IMR-90 (cell line): ENCODE measurements around the gene SF3A2. TPM values are rescaled to one million over a fixed set of nuclear protein-coding genes. Genes with fewer than 3 reads are reported as not detected.

ENCODE experiments used
- ATAC-seq: fragments of 200-7000 bp; cut with Tn5 transposase; 2 replicates; pipeline ENCODE4 v1.9.1; 2020; ENCODE audit warnings: low read depth, mild to moderate bottlenecking, moderate library complexity
- BruUV-seq: library from RNA; stranded (reverse); fragments of 400-500 nt; replicated peaks from 2 replicates; lab custom pipeline; 2021; lab: Mats Ljungman, UMichigan
- CTCF ChIA-PET: fragments of 300-600 bp; formaldehyde crosslinking; extraction: SDS; loops from one replicate; lab custom pipeline; 2021; ENCODE audit warnings: antibody characterized with exemption; lab: Yijun Ruan, JAX
- POLR2A ChIA-PET: fragments of 300-600 bp; sonication (Branson Sonifier 250); formaldehyde crosslinking; loops from one replicate; lab custom pipeline; 2022; ENCODE audit warnings: antibody characterized with exemption; ENCODE audit not compliant: unreplicated experiment; lab: Charles Lee
- DNase-seq: peaks from one replicate; pipeline ENCODE4 v3.0.0; 2013
- H2AFZ ChIP-seq: replicated peaks from 2 replicates; pipeline ENCODE3; 2013; ENCODE audit warnings: low read length, mild to moderate bottlenecking; ENCODE audit not compliant: poor library complexity
- H2AK5ac ChIP-seq: 2 replicates; pipeline ENCODE4 v1.6.1; 2013; ENCODE audit warnings: low read depth, low read length, inconsistent platforms
- H2AK9ac ChIP-seq: replicated peaks from 2 replicates; pipeline ENCODE3; 2013; ENCODE audit warnings: mild to moderate bottlenecking, low read depth, low read length, moderate library complexity; ENCODE audit not compliant: poor library complexity
- H2BK120ac ChIP-seq: 2 replicates; pipeline ENCODE4 v1.6.1; 2013; ENCODE audit warnings: low read depth, low read length, inconsistent platforms
- H2BK15ac ChIP-seq: 3 replicates; pipeline ENCODE4 v1.6.1; 2013; ENCODE audit warnings: low read depth, low read length, inconsistent platforms
- H2BK20ac ChIP-seq: 2 replicates; pipeline ENCODE4 v1.6.1; 2013; ENCODE audit warnings: low read depth, mild to moderate bottlenecking, inconsistent platforms, low read length, moderate library complexity
- H2BK5ac ChIP-seq: 2 replicates; pipeline ENCODE4 v1.6.1; 2013; ENCODE audit warnings: mild to moderate bottlenecking, low read depth, low read length, inconsistent platforms; ENCODE audit not compliant: poor library complexity, severe bottlenecking
- H3K14ac ChIP-seq: replicated peaks from 2 replicates; pipeline ENCODE4 v1.6.1; 2013; ENCODE audit warnings: low read depth, low read length, inconsistent platforms
- H3K18ac ChIP-seq: 2 replicates; pipeline ENCODE4 v1.6.1; 2013; ENCODE audit warnings: low read depth, low read length, control low read depth
- H3K23ac ChIP-seq: 2 replicates; pipeline ENCODE4 v1.6.1; 2013; ENCODE audit warnings: low read depth, low read length, inconsistent platforms
- H3K27ac ChIP-seq: 2 replicates; pipeline ENCODE4 v1.5.1; 2013; ENCODE audit warnings: mild to moderate bottlenecking, control low read depth, low read length; ENCODE audit not compliant: insufficient read depth
- H3K27me3 ChIP-seq: 2 replicates; pipeline ENCODE4 v1.6.1; 2013; ENCODE audit warnings: low read length; ENCODE audit not compliant: control insufficient read depth, insufficient read depth
- H3K36me3 ChIP-seq: 2 replicates; pipeline ENCODE4 v1.6.1; 2013; ENCODE audit warnings: low read length, mixed read lengths; ENCODE audit not compliant: control insufficient read depth, insufficient read depth
- H3K4ac ChIP-seq: 2 replicates; pipeline ENCODE4 v1.6.1; 2013; ENCODE audit warnings: low read depth, low read length, inconsistent platforms
- H3K4me1 ChIP-seq: 2 replicates; pipeline ENCODE4 v1.6.1; 2013; ENCODE audit warnings: low read length, mixed read lengths; ENCODE audit not compliant: control insufficient read depth, insufficient read depth
- H3K4me2 ChIP-seq: 2 replicates; pipeline ENCODE4 v1.6.1; 2013; ENCODE audit warnings: low read depth, mild to moderate bottlenecking, control low read depth, low read length, moderate library complexity
- H3K4me3 ChIP-seq: 2 replicates; pipeline ENCODE4 v1.5.1; 2013; ENCODE audit warnings: low read depth, mild to moderate bottlenecking, control low read depth, low read length, moderate library complexity; ENCODE audit not compliant: insufficient read depth
- H3K56ac ChIP-seq: 2 replicates; pipeline ENCODE4 v1.6.1; 2013; ENCODE audit warnings: low read length, inconsistent platforms; ENCODE audit not compliant: insufficient read depth; ENCODE audit errors: extremely low read depth
- H3K79me1 ChIP-seq, 2 experiments: 2 replicates each; pipeline ENCODE4 v1.6.1; 2013; ENCODE audit warnings: low read length in 2 of 2, inconsistent platforms in 1 of 2, low read depth in 1 of 2
- H3K9ac ChIP-seq: 2 replicates; pipeline ENCODE4 v1.6.1; 2013; ENCODE audit warnings: low read depth, low read length, control low read depth
- H3K9me1 ChIP-seq: 2 replicates; pipeline ENCODE4 v1.6.1; 2013; ENCODE audit warnings: low read length, inconsistent platforms; ENCODE audit not compliant: insufficient read depth
- H3K9me3 ChIP-seq: 2 replicates; pipeline ENCODE4 v1.6.1; 2013; ENCODE audit warnings: low read length; ENCODE audit not compliant: control insufficient read depth, insufficient read depth
- H4K20me1 ChIP-seq: 2 replicates; pipeline ENCODE4 v1.6.1; 2013; ENCODE audit warnings: low read length, inconsistent platforms; ENCODE audit not compliant: insufficient read depth
- H4K5ac ChIP-seq: 2 replicates; pipeline ENCODE4 v1.6.1; 2013; ENCODE audit warnings: mild to moderate bottlenecking, low read depth, low read length, control low read depth
- H4K8ac ChIP-seq, 2 experiments: 2 replicates each; pipeline ENCODE4 v1.6.1; 2013; ENCODE audit warnings: low read depth in 2 of 2, low read length in 2 of 2, control low read depth in 1 of 2, inconsistent platforms in 1 of 2
- H4K91ac ChIP-seq: 2 replicates; pipeline ENCODE4 v1.6.1; 2013; ENCODE audit warnings: low read depth, low read length, inconsistent platforms; ENCODE audit not compliant: insufficient read depth
- ELK1 ChIP-seq: fragments of 150-350 bp; IDR thresholded peaks from 2 replicates; pipeline ENCODE4 v1.6.1; 2016; ENCODE audit warnings: low read depth, mild to moderate bottlenecking, low read length, moderate library complexity, borderline replicate concordance
- FOS ChIP-seq: fragments of 150-350 bp; IDR thresholded peaks from 2 replicates; pipeline ENCODE4 v1.6.1; 2016; ENCODE audit warnings: low read depth, low read length
- MAFK ChIP-seq: IDR thresholded peaks from 2 replicates; pipeline ENCODE4 v1.6.1; 2012; ENCODE audit warnings: low read depth, low read length, improper control_type of control experiment
- MXI1 ChIP-seq: IDR thresholded peaks from 2 replicates; pipeline ENCODE4 v1.6.1; 2012; ENCODE audit warnings: low read depth, mild to moderate bottlenecking, low read length, moderate library complexity, borderline replicate concordance
- POLR2A ChIP-seq: IDR thresholded peaks from 2 replicates; pipeline ENCODE4 v1.6.1; 2012; ENCODE audit warnings: mild to moderate bottlenecking, low read depth, low read length
- WGBS, 2 experiments: methylation state at CpG; one replicate each; pipeline versions ENCODE4 v1.1.5 to v1.1.7; 2013; ENCODE audit warnings: missing lambda C conversion rate in 2 of 2; ENCODE audit not compliant: insufficient read length in 1 of 2; ENCODE audit errors: extremely low coverage in 2 of 2; 5-methylcytosine and 5-hydroxymethylcytosine counted together
- dilution Hi-C: fragments of 300-500 bp; cut with HindIII; formaldehyde crosslinking; loops from one replicate; pipeline ENCODE4 v1.14.3; 2018; ENCODE audit warnings: low sequenced_read_pairs; ENCODE audit not compliant: unreplicated experiment
- in situ Hi-C: fragments of 300-500 bp; cut with MboI; formaldehyde crosslinking; loops from 3 replicates; pipeline ENCODE4 v1.14.3; 2019; ENCODE audit warnings: low sequenced_read_pairs, inconsistent platforms, mixed read lengths
- intact Hi-C: fragments of 100-400 bp; cut with micrococcal nuclease; formaldehyde crosslinking; loops from 2 replicates; pipeline ENCODE4 v1.10.0; 2022
- polyA plus RNA-seq, 3 experiments: library from polyadenylated mRNA; depleted of rRNA; stranded (reverse); fragments of >200 nt; gene quantifications; 2 replicates each; pipeline ENCODE4 v1.2.3, GENCODE V29; 2012; ENCODE audit warnings: low replicate concordance in 1 of 3
- total RNA-seq: library from RNA; depleted of rRNA; stranded (reverse); fragments of >200 nt; gene quantifications from 2 replicates; pipeline ENCODE4 v1.2.3, GENCODE V29; 2012

SF3A2 gene
- total and polyA plus RNA-seq, 2 of the 4 experiments (the other 2 are of a cell fraction), result 4.8 to 34.5 TPM

- TF ChIP-seq ELK1, result no peak
These were observed 1.1 kb upstream of the SF3A2 start (continued) for GRCh38 chr19:2235381-2236063.

- H2BK15ac ChIP-seq, result no peak overlapping the region
- no peaks in the 10 kb centered on the region for H3K27me3 ChIP-seq
- peak overlapping the region in 1 of 2 experiments; percentile 62; a peak in 2 of 4 replicates for H4K8ac ChIP-seq
- H3K4ac ChIP-seq, result peak overlapping the region; percentile 59; the same call in 1 of the 2 replicates
- H3K27ac ChIP-seq, result peak overlapping the region; percentile 73
- peaks cover 13% of the 10 kb centered on the region for H3K9me1 ChIP-seq
- no TSS peak for BruUV-seq
- no peak overlapping the region for H4K5ac ChIP-seq
- no peak overlapping the region for H2AK5ac ChIP-seq
- no peak overlapping the region; the same call in 1 of the 2 replicates for H4K91ac ChIP-seq
- ChIA-PET POLR2A (no interaction called here), CTCF (interaction anchor here (0.6 to 1.0 kb wide), 4 partner anchors 55 to 84 kb away, joined by 3 to 4 read pairs (median 4); partner anchors contain the start of gene AP3D1)
- 0 out of 2 replicates have a peak overlapping the region, but pooled peaks have one; percentile 50 for H3K23ac ChIP-seq
- peak overlapping the region; percentile 90 for H2AK9ac ChIP-seq
- H3K36me3 ChIP-seq, result peaks cover 26% of the 10 kb centered on the region
- peak overlapping the region; percentile 99 for H2AFZ ChIP-seq
- no peak overlapping the region for H2BK20ac ChIP-seq
- H3K56ac ChIP-seq, result no peak overlapping the region
- H4K20me1 ChIP-seq, result peaks cover 47% of the 10 kb centered on the region
- DNase-seq (no peak), ATAC-seq (no peak)
- H3K4me1 ChIP-seq, result peaks cover 20% of the 10 kb centered on the region
- H3K14ac ChIP-seq, result peak overlapping the region; percentile 30; the same call in 1 of the 2 replicates
- peak overlapping the region; percentile 29 for H2BK5ac ChIP-seq
- dilution Hi-C loops, result no loop called here
- 1% methylated on average over 18 of the region's 28 CpGs; no CpG with 5 or more reads in 1 of the 2 experiments for WGBS, 2 experiments
- H3K9ac ChIP-seq, result peak overlapping the region; percentile 75
- peaks cover 0 to 67% of the 10 kb centered on the region in 2 experiments; a peak in 3 of 4 replicates for H3K79me1 ChIP-seq
- H2BK120ac ChIP-seq, result no peak overlapping the region
- H3K18ac ChIP-seq, result no peak overlapping the region
- intact Hi-C loops, result loop anchor here (1.0 to 5.0 kb wide), 5 partner anchors 37 to 376 kb away; no protein-coding TSS in a partner anchor
- peak overlapping the region; percentile 67 for H3K4me3 ChIP-seq
- H3K9me3 ChIP-seq, result no peaks in the 10 kb centered on the region
- peak; percentile 97 for TF ChIP-seq MXI1
- TF ChIP-seq MAFK, result no peak
- no peak for TF ChIP-seq FOS
- no peak; the same call in 1 of the 2 replicates for TF ChIP-seq POLR2A
- in situ Hi-C loops, result no loop called here
- H3K4me2 ChIP-seq, result no peak overlapping the region
These were observed 635 bp upstream of the SF3A2 start for GRCh38 chr19:2236064-2236313.
